ENCODE measurements around the gene LCN2.

LCN2 gene

DNA sequence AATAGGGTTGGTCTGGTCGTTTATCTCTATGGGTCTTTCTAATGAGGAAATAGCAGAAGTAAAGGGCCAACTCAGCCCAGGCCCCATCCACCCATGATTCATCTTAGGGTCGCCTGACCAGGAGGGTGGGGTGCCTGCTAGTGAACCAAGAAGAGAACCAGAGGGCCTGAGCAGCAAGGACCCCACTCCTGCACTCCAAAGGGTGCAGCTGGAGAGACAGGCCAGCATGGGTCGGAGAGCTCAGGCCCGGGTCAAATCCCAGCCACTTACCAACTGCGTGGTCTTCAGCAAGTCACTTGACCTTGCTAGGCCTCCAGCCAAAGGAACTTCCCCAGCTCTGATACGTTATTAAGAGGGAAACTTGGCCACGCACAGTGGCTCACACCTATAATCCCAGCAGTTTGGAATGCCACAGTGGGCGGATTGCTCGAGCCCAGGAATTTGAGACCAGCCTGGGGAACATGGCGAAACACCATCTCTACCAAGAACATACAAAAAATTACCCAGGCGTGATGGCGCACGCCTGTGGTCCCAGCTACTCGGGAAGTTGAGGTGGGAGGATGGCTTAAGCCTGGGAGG, 15.1 kb downstream of the LCN2 start:
- H4K8ac ChIP-seq (ENCODE audit: low read depth, low read length) = no peak overlapping the region
- H3K4ac ChIP-seq (ENCODE audit: low read depth, low read length) = no peak overlapping the region
- H3K27ac ChIP-seq (ENCODE audit: low read depth, low read length) = no peak overlapping the region
- no peak overlapping the region for H2AFZ ChIP-seq (ENCODE audit: insufficient read depth, low read length, poor library complexity)
- H3K36me3 ChIP-seq (ENCODE audit: control insufficient read depth in 1 of 2, insufficient read depth in 2 of 2, low read length in 2 of 2) = peaks cover 61 to 64% of the 10 kb centered on the region in 2 experiments
- H3K14ac ChIP-seq (ENCODE audit: low read length) = no peak overlapping the region
- no peak overlapping the region for H4K12ac ChIP-seq (ENCODE audit: low read depth, low read length)
- no peak overlapping the region for H2BK5ac ChIP-seq (ENCODE audit: low read depth, low read length, poor library complexity)
- H3K4me3 ChIP-seq (ENCODE audit: low read depth, low read length) = no peak overlapping the region
- no peak overlapping the region for H3K4me2 ChIP-seq (ENCODE audit: low read length)
- H3K4me1 ChIP-seq (ENCODE audit: control insufficient read depth in 1 of 2, insufficient read depth in 2 of 2, low read length in 2 of 2) = peaks cover 2 to 7% of the 10 kb centered on the region in 2 experiments
- H3K18ac ChIP-seq (ENCODE audit: low read length) = no peak overlapping the region
- no peaks in the 10 kb centered on the region for H3K27me3 ChIP-seq (ENCODE audit: insufficient read depth, low read length)
- DNase-seq = no peak
- H3K9ac ChIP-seq (ENCODE audit: low read length) = no peak overlapping the region
- H3K23ac ChIP-seq (ENCODE audit: low read length) = no peak overlapping the region
- H3K79me2 ChIP-seq (ENCODE audit: control insufficient read depth, insufficient read depth, low read length, poor library complexity) = peaks cover 5% of the 10 kb centered on the region
- no CpG with 5 or more reads among the region's 14 CpGs for WGBS (ENCODE audit: extremely low coverage, insufficient coverage, insufficient read length)
- no peak overlapping the region for H2AK5ac ChIP-seq (ENCODE audit: low read length)
- H2BK120ac ChIP-seq (ENCODE audit: insufficient read depth, low read length, poor library complexity) = no peak overlapping the region
- no peak overlapping the region for H4K91ac ChIP-seq (ENCODE audit: low read depth, low read length)
- peaks cover 3% of the 10 kb centered on the region for H3K9me3 ChIP-seq (ENCODE audit: insufficient read depth, low read depth, low read length)
- no peak overlapping the region for H2BK12ac ChIP-seq (ENCODE audit: low read length)
- peaks cover 10% of the 10 kb centered on the region for H3K79me1 ChIP-seq (ENCODE audit: low read length)

DNA sequence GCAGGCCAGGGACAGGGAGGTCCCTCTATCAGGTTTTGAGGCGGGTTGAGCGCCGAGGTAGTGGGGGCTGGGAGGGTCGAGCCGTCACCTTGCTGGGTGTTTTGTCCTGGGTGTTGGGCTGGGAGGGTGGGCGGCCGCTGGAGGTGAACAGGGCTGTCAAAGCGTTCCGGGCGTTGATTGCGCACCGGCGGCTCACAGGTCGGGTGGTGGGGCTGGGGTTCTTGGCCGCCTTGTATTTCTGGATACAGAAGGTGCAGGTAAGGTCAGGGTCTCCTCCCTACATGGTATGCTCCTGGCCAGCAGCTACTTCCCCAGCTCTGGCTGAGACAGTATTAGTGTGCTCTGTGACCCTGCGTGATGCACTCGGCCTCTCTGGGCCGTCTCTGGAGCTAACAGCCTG, 16.9 kb downstream of the LCN2 start:
- no peak overlapping the region for H3K4me3 ChIP-seq (ENCODE audit: low read depth, low read length)
- peaks cover 3% of the 10 kb centered on the region for H3K9me3 ChIP-seq (ENCODE audit: insufficient read depth, low read depth, low read length)
- no peak overlapping the region for H4K91ac ChIP-seq (ENCODE audit: low read depth, low read length)
- no peak overlapping the region for H2BK5ac ChIP-seq (ENCODE audit: low read depth, low read length, poor library complexity)
- H3K23ac ChIP-seq (ENCODE audit: low read length) = no peak overlapping the region
- no peak overlapping the region for H4K8ac ChIP-seq (ENCODE audit: low read depth, low read length)
- H3K14ac ChIP-seq (ENCODE audit: low read length) = no peak overlapping the region
- WGBS (ENCODE audit: extremely low coverage, insufficient coverage, insufficient read length) = no CpG with 5 or more reads among the region's 18 CpGs
- H2AK5ac ChIP-seq (ENCODE audit: low read length) = no peak overlapping the region
- H3K4ac ChIP-seq (ENCODE audit: low read depth, low read length) = no peak overlapping the region
- H3K27ac ChIP-seq (ENCODE audit: low read depth, low read length) = no peak overlapping the region
- H3K36me3 ChIP-seq (ENCODE audit: control insufficient read depth in 1 of 2, insufficient read depth in 2 of 2, low read length in 2 of 2) = peaks cover 70 to 77% of the 10 kb centered on the region in 2 experiments
- no peak overlapping the region for H3K9ac ChIP-seq (ENCODE audit: low read length)
- no peaks in the 10 kb centered on the region for H3K4me1 ChIP-seq (ENCODE audit: control insufficient read depth in 1 of 2, insufficient read depth in 2 of 2, low read length in 2 of 2)
- H3K18ac ChIP-seq (ENCODE audit: low read length) = no peak overlapping the region
- no peaks in the 10 kb centered on the region for H3K79me2 ChIP-seq (ENCODE audit: control insufficient read depth, insufficient read depth, low read length, poor library complexity)
- H3K27me3 ChIP-seq (ENCODE audit: insufficient read depth, low read length) = no peaks in the 10 kb centered on the region
- no peaks in the 10 kb centered on the region for H3K79me1 ChIP-seq (ENCODE audit: low read length)
- DNase-seq = no peak
- H3K4me2 ChIP-seq (ENCODE audit: low read length) = no peak overlapping the region
- no peak overlapping the region for H2BK120ac ChIP-seq (ENCODE audit: insufficient read depth, low read length, poor library complexity)
- no peak overlapping the region for H4K12ac ChIP-seq (ENCODE audit: low read depth, low read length)
- no peak overlapping the region for H2AFZ ChIP-seq (ENCODE audit: insufficient read depth, low read length, poor library complexity)
- H2BK12ac ChIP-seq (ENCODE audit: low read length) = no peak overlapping the region

DNA sequence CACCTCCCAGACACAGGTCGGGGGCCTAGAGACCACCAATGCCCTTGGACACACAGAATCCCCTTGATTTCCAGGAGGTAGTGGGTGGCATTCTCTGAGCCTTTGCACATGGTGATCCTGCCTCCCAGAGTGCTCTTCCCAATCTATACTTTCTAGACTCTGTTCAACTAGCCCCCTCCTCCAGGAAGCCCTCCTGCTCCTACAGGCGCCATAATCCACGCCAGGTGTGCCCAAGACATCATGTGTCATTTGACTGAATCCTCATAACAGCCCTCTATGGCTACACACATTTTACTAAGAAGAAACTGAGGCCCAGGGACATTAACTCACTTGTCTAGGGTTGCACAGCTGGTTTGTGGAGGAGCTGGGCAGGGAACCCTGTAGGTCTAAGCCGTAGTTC, 18.0 kb downstream of the LCN2 start:
- Histone ChIP-seq H4K8ac (ENCODE audit: low read depth, low read length) (no peak overlapping the region), H3K9me3 (ENCODE audit: insufficient read depth, low read depth, low read length) (peaks cover 3% of the 10 kb centered on the region), H4K91ac (ENCODE audit: low read depth, low read length) (no peak overlapping the region), H3K79me2 (ENCODE audit: control insufficient read depth, insufficient read depth, low read length, poor library complexity) (no peaks in the 10 kb centered on the region), H3K9ac (ENCODE audit: low read length) (no peak overlapping the region), H2AFZ (ENCODE audit: insufficient read depth, low read length, poor library complexity) (no peak overlapping the region), H4K12ac (ENCODE audit: low read depth, low read length) (no peak overlapping the region), H2BK12ac (ENCODE audit: low read length) (no peak overlapping the region), H3K4me1 (ENCODE audit: control insufficient read depth in 1 of 2, insufficient read depth in 2 of 2, low read length in 2 of 2) (no peaks in the 10 kb centered on the region), H3K23ac (ENCODE audit: low read length) (no peak overlapping the region), H3K4me3 (ENCODE audit: low read depth, low read length) (no peak overlapping the region), H3K79me1 (ENCODE audit: low read length) (no peaks in the 10 kb centered on the region), H3K14ac (ENCODE audit: low read length) (no peak overlapping the region), H3K27ac (ENCODE audit: low read depth, low read length) (no peak overlapping the region), H2BK120ac (ENCODE audit: insufficient read depth, low read length, poor library complexity) (no peak overlapping the region), H3K4ac (ENCODE audit: low read depth, low read length) (no peak overlapping the region), H3K4me2 (ENCODE audit: low read length) (no peak overlapping the region), H2AK5ac (ENCODE audit: low read length) (no peak overlapping the region), H2BK5ac (ENCODE audit: low read depth, low read length, poor library complexity) (no peak overlapping the region), H3K18ac (ENCODE audit: low read length) (no peak overlapping the region), H3K36me3 (ENCODE audit: control insufficient read depth in 1 of 2, insufficient read depth in 2 of 2, low read length in 2 of 2) (peaks cover 66 to 74% of the 10 kb centered on the region in 2 experiments), H3K27me3 (ENCODE audit: insufficient read depth, low read length) (no peaks in the 10 kb centered on the region)
- no CpG with 5 or more reads among the region's 4 CpGs for WGBS (ENCODE audit: extremely low coverage, insufficient coverage, insufficient read length)
- DNase-seq = no peak

DNA sequence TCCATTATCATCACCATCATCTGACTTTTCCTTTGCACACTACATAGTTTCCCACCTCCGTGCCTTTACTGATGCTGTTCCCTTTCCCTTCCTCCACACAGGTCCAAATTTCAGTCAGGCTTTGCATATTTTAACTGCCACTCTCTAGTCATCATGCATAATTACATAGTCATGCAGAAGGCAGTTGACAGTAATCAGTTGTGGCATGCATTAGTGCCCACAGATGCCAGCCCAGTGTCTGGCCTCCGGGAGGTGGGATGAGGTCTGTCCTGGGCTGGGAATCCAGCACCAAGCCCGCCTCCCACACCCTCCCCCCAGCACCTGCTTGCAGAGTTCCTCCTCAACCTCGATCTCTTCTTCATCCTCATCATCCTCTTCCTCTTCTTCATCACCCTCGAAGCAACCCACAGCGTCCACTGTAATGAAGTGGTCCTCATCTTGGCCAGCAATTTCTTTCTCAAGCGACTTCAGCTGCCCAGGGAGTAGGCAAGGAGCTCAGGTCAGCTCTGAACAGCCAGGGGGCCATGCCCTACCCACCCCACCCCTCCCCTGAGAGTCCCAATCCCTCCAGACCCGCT, 19.6 kb downstream of the LCN2 start:
- no peaks in the 10 kb centered on the region for H3K79me2 ChIP-seq (ENCODE audit: control insufficient read depth, insufficient read depth, low read length, poor library complexity)
- no peak overlapping the region for H3K14ac ChIP-seq (ENCODE audit: low read length)
- no peak overlapping the region for H3K23ac ChIP-seq (ENCODE audit: low read length)
- no peak overlapping the region for H2BK5ac ChIP-seq (ENCODE audit: low read depth, low read length, poor library complexity)
- no peak overlapping the region for H3K9ac ChIP-seq (ENCODE audit: low read length)
- no peak overlapping the region for H2BK120ac ChIP-seq (ENCODE audit: insufficient read depth, low read length, poor library complexity)
- H3K4ac ChIP-seq (ENCODE audit: low read depth, low read length) = no peak overlapping the region
- H3K4me2 ChIP-seq (ENCODE audit: low read length) = no peak overlapping the region
- H3K27me3 ChIP-seq (ENCODE audit: insufficient read depth, low read length) = no peaks in the 10 kb centered on the region
- H3K18ac ChIP-seq (ENCODE audit: low read length) = no peak overlapping the region
- H3K4me3 ChIP-seq (ENCODE audit: low read depth, low read length) = no peak overlapping the region
- no peak overlapping the region for H4K8ac ChIP-seq (ENCODE audit: low read depth, low read length)
- H2BK12ac ChIP-seq (ENCODE audit: low read length) = no peak overlapping the region
- H4K12ac ChIP-seq (ENCODE audit: low read depth, low read length) = no peak overlapping the region
- H3K4me1 ChIP-seq (ENCODE audit: control insufficient read depth in 1 of 2, insufficient read depth in 2 of 2, low read length in 2 of 2) = no peaks in the 10 kb centered on the region
- H3K27ac ChIP-seq (ENCODE audit: low read depth, low read length) = no peak overlapping the region
- no peak overlapping the region for H2AFZ ChIP-seq (ENCODE audit: insufficient read depth, low read length, poor library complexity)
- no CpG with 5 or more reads among the region's 8 CpGs for WGBS (ENCODE audit: extremely low coverage, insufficient coverage, insufficient read length)
- no peaks in the 10 kb centered on the region for H3K79me1 ChIP-seq (ENCODE audit: low read length)
- DNase-seq = peak in 1 of 2 donors; percentile 76
- H3K36me3 ChIP-seq (ENCODE audit: control insufficient read depth in 1 of 2, insufficient read depth in 2 of 2, low read length in 2 of 2) = peaks cover 55 to 58% of the 10 kb centered on the region in 2 experiments
- H4K91ac ChIP-seq (ENCODE audit: low read depth, low read length) = no peak overlapping the region
- H3K9me3 ChIP-seq (ENCODE audit: insufficient read depth, low read depth, low read length) = peaks cover 3% of the 10 kb centered on the region
- no peak overlapping the region for H2AK5ac ChIP-seq (ENCODE audit: low read length)

All from trophoblast cell (in vitro differentiated cells and primary cell).